Mammary epithelial cell (primary cell): ENCODE data around the gene STX17.

Source experiments
- EZH2 ChIP-seq: IDR thresholded peaks from 2 replicates; pipeline ENCODE4 v1.6.1; 2012; ENCODE audit warnings: low read length, inconsistent platforms, borderline replicate concordance
- TF ChIP-seq, protein P1 (sequence below), 2 donors: IDR thresholded peaks in 1 of 2; conservative IDR thresholded peaks in 1 of 2; 2 replicates each; pipeline ENCODE4 v1.5.1; 2011 to 2012; ENCODE audit warnings: inconsistent platforms in 2 of 2, low read length in 2 of 2, mild to moderate bottlenecking in 2 of 2, control low read depth in 1 of 2, low read depth in 1 of 2; ENCODE audit not compliant: insufficient read depth in 1 of 2; ENCODE audit errors: extremely low read depth in 1 of 2

DNA sequence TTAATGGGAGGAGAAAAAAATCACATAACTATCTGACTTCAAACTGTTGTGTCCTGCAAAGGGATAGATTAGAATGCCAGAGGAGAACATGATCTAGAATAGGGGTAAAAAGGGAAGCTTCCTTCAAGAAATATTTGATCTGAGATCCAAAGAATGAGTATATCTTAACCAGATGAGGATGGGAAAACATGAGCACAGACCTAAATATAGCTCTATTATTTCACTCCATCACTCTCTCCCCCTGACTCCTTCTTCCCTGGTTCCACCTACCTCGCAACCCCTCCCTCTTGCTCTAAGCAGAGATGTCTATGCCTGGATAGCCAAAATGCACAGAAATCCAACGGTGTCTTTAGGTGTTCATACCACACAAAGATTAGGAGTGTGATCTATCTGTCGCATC is 48.4 kb upstream of the STX17 start:
- TF ChIP-seq, protein P1, sequence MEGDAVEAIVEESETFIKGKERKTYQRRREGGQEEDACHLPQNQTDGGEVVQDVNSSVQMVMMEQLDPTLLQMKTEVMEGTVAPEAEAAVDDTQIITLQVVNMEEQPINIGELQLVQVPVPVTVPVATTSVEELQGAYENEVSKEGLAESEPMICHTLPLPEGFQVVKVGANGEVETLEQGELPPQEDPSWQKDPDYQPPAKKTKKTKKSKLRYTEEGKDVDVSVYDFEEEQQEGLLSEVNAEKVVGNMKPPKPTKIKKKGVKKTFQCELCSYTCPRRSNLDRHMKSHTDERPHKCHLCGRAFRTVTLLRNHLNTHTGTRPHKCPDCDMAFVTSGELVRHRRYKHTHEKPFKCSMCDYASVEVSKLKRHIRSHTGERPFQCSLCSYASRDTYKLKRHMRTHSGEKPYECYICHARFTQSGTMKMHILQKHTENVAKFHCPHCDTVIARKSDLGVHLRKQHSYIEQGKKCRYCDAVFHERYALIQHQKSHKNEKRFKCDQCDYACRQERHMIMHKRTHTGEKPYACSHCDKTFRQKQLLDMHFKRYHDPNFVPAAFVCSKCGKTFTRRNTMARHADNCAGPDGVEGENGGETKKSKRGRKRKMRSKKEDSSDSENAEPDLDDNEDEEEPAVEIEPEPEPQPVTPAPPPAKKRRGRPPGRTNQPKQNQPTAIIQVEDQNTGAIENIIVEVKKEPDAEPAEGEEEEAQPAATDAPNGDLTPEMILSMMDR (conservative IDR thresholded peaks at IDR 0.05 in 1 of 2, IDR thresholded peaks at IDR 0.05 in 1 of 2; ENCODE audit: extremely low read depth in 1 of 2, insufficient read depth in 1 of 2, low read depth in 1 of 2, low read length in 2 of 2): no peak
- no peak for TF ChIP-seq EZH2
